HS-5 (cell line): ENCODE results near the gene DTHD1.

Experiments used
- DNase-seq: peaks from one replicate; pipeline ENCODE4 v3.0.0-alpha.2; 2012; ENCODE audit warnings: low read depth

Gene DTHD1

GRCh38 chr4:36348403-36348938, 67.1 kb downstream of the DTHD1 start:
- no peak for DNase-seq

- DNase-seq = no peak
These were observed 68.6 kb downstream of the DTHD1 start for GRCh38 chr4:36349938-36350549.

GRCh38 chr4:36351082-36351666, 69.8 kb downstream of the DTHD1 start:
- DNase-seq = peak; percentile 15

GRCh38 chr4:36353998-36354397, 72.6 kb downstream of the DTHD1 start:
- DNase-seq = no peak

- no peak for DNase-seq
These were observed 76.8 kb downstream of the DTHD1 start for GRCh38 chr4:36358173-36358572.

- no peak for DNase-seq
These were observed 79.3 kb downstream of the DTHD1 start for GRCh38 chr4:36360755-36361154.

- no peak for DNase-seq
These were observed 81.6 kb downstream of the DTHD1 start for GRCh38 chr4:36363024-36363423.

GRCh38 chr4:36374836-36375511, 93.6 kb downstream of the DTHD1 start:
- DNase-seq = no peak

GRCh38 chr4:36385951-36386571, 104.6 kb downstream of the DTHD1 start:
- no peak for DNase-seq

GRCh38 chr4:36386691-36387090, 105.3 kb downstream of the DTHD1 start:
- no peak for DNase-seq

- DNase-seq = no peak
These were observed 107.3 kb downstream of the DTHD1 start for GRCh38 chr4:36388710-36389109.

GRCh38 chr4:36391411-36391810, 110.0 kb downstream of the DTHD1 start:
- DNase-seq = no peak

- DNase-seq = no peak
These were observed 110.6 kb downstream of the DTHD1 start for GRCh38 chr4:36392024-36392423.

GRCh38 chr4:36392916-36393315, 111.5 kb downstream of the DTHD1 start:
- DNase-seq = no peak
